WTC11 (cell line): Measurements from ENCODE around the gene VASN.

ENCODE experiments used
- CREB1 ChIP-seq: sonication (generic); formaldehyde crosslinking; IDR thresholded peaks from 2 replicates; pipeline ENCODE4 v1.8.0; 2023; ENCODE audit warnings: mild to moderate bottlenecking, missing genetic modification reagents
- CTCF ChIP-seq: fragments of 200-600 bp; IDR thresholded peaks from 2 replicates; pipeline ENCODE4 v1.8.0; 2022; ENCODE audit warnings: antibody characterized with exemption
- E2F4 ChIP-seq: sonication (generic); formaldehyde crosslinking; IDR thresholded peaks from 2 replicates; pipeline ENCODE4 v1.8.1; 2022; ENCODE audit warnings: low read depth, mild to moderate bottlenecking, moderate library complexity, missing genetic modification reagents, borderline replicate concordance
- EMX1 ChIP-seq: fragments of 250-450 bp; sonication (Bioruptor Pico); IDR thresholded peaks from 2 replicates; pipeline ENCODE4 v1.8.0; 2021; ENCODE audit warnings: mild to moderate bottlenecking
- HMGXB4 ChIP-seq: sonication (generic); formaldehyde crosslinking; IDR thresholded peaks from 2 replicates; pipeline ENCODE4 v1.8.1; 2023; ENCODE audit warnings: mild to moderate bottlenecking, moderate library complexity, missing genetic modification reagents
- IRF2 ChIP-seq: sonication (generic); formaldehyde crosslinking; IDR thresholded peaks from 2 replicates; pipeline ENCODE4 v1.8.0; 2022; ENCODE audit warnings: low read depth, missing genetic modification reagents, borderline replicate concordance
- MLX ChIP-seq: sonication (generic); formaldehyde crosslinking; IDR thresholded peaks from 2 replicates; pipeline ENCODE4 v1.8.1; 2023; ENCODE audit warnings: mild to moderate bottlenecking, missing genetic modification reagents, moderate library complexity
- NFYB ChIP-seq: sonication (generic); formaldehyde crosslinking; conservative IDR thresholded peaks from 2 replicates; pipeline ENCODE4 v1.8.0; 2022; ENCODE audit warnings: low read depth, missing genetic modification reagents
- SP1 ChIP-seq: sonication (generic); formaldehyde crosslinking; conservative IDR thresholded peaks from 2 replicates; pipeline ENCODE4 v1.8.1; 2022; ENCODE audit warnings: missing genetic modification reagents
- ZMAT4 ChIP-seq: fragments of 250-450 bp; sonication (Bioruptor Pico); IDR thresholded peaks from 2 replicates; pipeline ENCODE4 v1.9.0; 2021; ENCODE audit warnings: mild to moderate bottlenecking

- TF ChIP-seq CTCF (no peak), EMX1 (CRISPR knock-in tag) (no peak), CREB1 (CRISPR knock-in tag) (no peak), E2F4 (CRISPR knock-in tag) (no peak), SP1 (no peak), ZMAT4 (CRISPR knock-in tag) (no peak), MLX (CRISPR knock-in tag) (no peak), NFYB (no peak), HMGXB4 (no peak), IRF2 (no peak)
These were observed 18.8 kb upstream of the VASN start for GRCh38 chr16:4352843-4353242.
